OCI-LY3 (cell line): ENCODE results near the gene PCDHB9.
"Not testable (repeated sequence)": the region's sequence is repeated elsewhere in the genome, so short reads cannot be mapped to it uniquely, and the experiment has no call there.

Source experiments
- H2AFZ ChIP-seq: fragments of 200-600, 300-600 bp; shearing (Covaris generic); 2 replicates; pipeline ENCODE4 v1.6.0; 2014; ENCODE audit warnings: antibody characterized with exemption, low read depth, low read length
- H3K27ac ChIP-seq: fragments of 200-600, 300-600 bp; sonication (generic); 2 replicates; pipeline ENCODE4 v1.5.1; 2014; ENCODE audit warnings: mild to moderate bottlenecking, low read length, moderate library complexity, mixed read lengths
- H3K27me3 ChIP-seq: fragments of 200-600, 300-600 bp; sonication (generic); 2 replicates; pipeline ENCODE4 v1.6.1; 2014; ENCODE audit warnings: low read depth, low read length, mixed read lengths
- H3K36me3 ChIP-seq: fragments of 200-600, 300-600 bp; sonication (generic); replicated peaks from 2 replicates; pipeline ENCODE3; 2014; ENCODE audit warnings: low read depth, low read length, mixed read lengths
- H3K4me1 ChIP-seq: fragments of 300-600, 200-600 bp; sonication (generic); 2 replicates; pipeline ENCODE4 v1.6.1; 2014; ENCODE audit warnings: low read length, mixed read lengths
- H3K4me2 ChIP-seq: fragments of 200-600, 300-600 bp; sonication (generic); 2 replicates; pipeline ENCODE4 v1.6.1; 2014; ENCODE audit warnings: low read length, mixed read lengths
- H3K4me3 ChIP-seq: fragments of 300-600, 200-600 bp; sonication (generic); 2 replicates; pipeline ENCODE4 v1.5.1; 2014; ENCODE audit warnings: antibody characterized with exemption, mild to moderate bottlenecking, low read length, moderate library complexity
- H3K79me2 ChIP-seq: fragments of 300-600, 200-600 bp; shearing (Covaris generic); 2 replicates; pipeline ENCODE4 v1.6.1; 2014; ENCODE audit warnings: mild to moderate bottlenecking, low read length, mixed read lengths
- H3K9ac ChIP-seq: fragments of 300-600, 200-600 bp; shearing (Covaris generic); 2 replicates; pipeline ENCODE4 v1.6.0; 2014; ENCODE audit warnings: mild to moderate bottlenecking, low read length, moderate library complexity
- H3K9me3 ChIP-seq: fragments of 200-600, 300-600 bp; shearing (Covaris generic); 2 replicates; pipeline ENCODE4 v1.6.1; 2014; ENCODE audit warnings: low read length, mixed read lengths; ENCODE audit not compliant: insufficient read depth
- H4K20me1 ChIP-seq: fragments of 200-600, 300-600 bp; sonication (generic); 2 replicates; pipeline ENCODE4 v1.6.1; 2016; ENCODE audit warnings: low read length, mixed read lengths; ENCODE audit not compliant: insufficient read depth
- EZH2phosphoT487 ChIP-seq: fragments of 200-600 bp; shearing (Covaris generic); IDR thresholded peaks from 2 replicates; pipeline ENCODE4 v1.6.1; 2018; ENCODE audit warnings: antibody characterized with exemption, mixed run types, low read depth
- TF ChIP-seq, protein P1 (sequence below): fragments of 200-600, 300-600 bp; sonication (generic); IDR thresholded peaks from 2 replicates; pipeline ENCODE4 v1.5.1; 2014; ENCODE audit warnings: antibody characterized with exemption, low read length, low read depth

PCDHB9 gene

DNA sequence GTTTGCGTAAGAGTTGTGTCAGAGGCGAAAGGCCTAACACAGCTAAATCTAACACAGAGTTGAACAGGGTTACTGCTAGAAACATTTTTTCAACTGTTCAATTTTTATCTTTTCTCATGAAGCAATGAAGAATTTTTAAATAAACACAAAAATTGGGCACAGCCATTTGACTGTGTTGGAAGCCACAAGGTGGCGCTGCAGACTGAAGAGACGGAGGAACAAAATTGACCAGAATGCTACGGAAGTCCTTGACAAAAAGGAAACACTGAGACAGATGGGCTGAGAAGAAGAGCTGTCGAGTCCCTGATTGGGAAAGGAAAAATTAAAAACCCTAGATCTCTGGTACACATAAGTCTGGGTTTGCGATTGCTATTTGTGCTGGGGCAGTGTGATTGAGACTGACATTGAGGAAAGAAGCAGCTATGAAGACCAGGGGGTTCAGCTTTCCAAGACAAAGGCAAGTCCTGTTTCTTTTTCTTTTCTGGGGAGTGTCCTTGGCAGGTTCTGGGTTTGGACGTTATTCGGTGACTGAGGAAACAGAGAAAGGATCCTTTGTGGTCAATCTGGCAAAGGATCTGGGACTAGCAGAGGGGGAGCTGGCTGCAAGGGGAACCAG, at the start of gene PCDHB9:
TSS of gene PCDHB9 (plus strand) at position 265 of the 616 bp plus-strand sequence. CDS start at position 423, 158 bp downstream.
- no peaks in the 10 kb centered on the region for H3K9me3 ChIP-seq
- H4K20me1 ChIP-seq: no peaks in the 10 kb centered on the region
- peak within 1 kb of the TSS; percentile 52; the same call in 1 of the 2 replicates for H3K4me3 ChIP-seq
- H3K27me3 ChIP-seq: no peaks in the 10 kb centered on the region
- no peaks in the 10 kb centered on the region for H3K4me1 ChIP-seq
- H3K4me2 ChIP-seq: 0 out of 2 replicates have a peak within 1 kb of the TSS, but pooled peaks have one; percentile 27
- no peak for TF ChIP-seq EZH2phosphoT487
- TF ChIP-seq, protein P1, sequence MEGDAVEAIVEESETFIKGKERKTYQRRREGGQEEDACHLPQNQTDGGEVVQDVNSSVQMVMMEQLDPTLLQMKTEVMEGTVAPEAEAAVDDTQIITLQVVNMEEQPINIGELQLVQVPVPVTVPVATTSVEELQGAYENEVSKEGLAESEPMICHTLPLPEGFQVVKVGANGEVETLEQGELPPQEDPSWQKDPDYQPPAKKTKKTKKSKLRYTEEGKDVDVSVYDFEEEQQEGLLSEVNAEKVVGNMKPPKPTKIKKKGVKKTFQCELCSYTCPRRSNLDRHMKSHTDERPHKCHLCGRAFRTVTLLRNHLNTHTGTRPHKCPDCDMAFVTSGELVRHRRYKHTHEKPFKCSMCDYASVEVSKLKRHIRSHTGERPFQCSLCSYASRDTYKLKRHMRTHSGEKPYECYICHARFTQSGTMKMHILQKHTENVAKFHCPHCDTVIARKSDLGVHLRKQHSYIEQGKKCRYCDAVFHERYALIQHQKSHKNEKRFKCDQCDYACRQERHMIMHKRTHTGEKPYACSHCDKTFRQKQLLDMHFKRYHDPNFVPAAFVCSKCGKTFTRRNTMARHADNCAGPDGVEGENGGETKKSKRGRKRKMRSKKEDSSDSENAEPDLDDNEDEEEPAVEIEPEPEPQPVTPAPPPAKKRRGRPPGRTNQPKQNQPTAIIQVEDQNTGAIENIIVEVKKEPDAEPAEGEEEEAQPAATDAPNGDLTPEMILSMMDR: peak; percentile 58
- H3K79me2 ChIP-seq: no peaks in the 10 kb centered on the region
- peak within 1 kb of the TSS; percentile 77; the same call in 1 of the 2 replicates for H2AFZ ChIP-seq
- H3K9ac ChIP-seq: no peak within 1 kb of the TSS
- H3K36me3 ChIP-seq: no peaks in the 10 kb centered on the region
- H3K27ac ChIP-seq: no peak within 1 kb of the TSS

DNA sequence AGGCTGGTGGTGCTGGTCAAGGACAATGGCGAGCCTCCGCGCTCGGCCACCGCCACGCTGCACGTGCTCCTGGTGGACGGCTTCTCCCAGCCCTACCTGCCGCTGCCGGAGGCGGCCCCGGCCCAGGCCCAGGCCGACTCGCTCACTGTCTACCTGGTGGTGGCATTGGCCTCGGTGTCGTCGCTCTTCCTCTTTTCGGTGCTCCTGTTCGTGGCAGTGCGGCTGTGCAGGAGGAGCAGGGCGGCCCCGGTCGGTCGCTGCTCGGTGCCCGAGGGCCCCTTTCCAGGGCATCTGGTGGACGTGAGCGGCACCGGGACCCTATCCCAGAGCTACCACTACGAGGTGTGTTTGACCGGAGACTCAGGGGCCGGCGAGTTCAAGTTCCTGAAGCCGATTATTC, 49.6 kb upstream of the PCDHB9 start:
- not testable (repeated sequence) for H2AFZ ChIP-seq, H3K27ac ChIP-seq, H3K4me3 ChIP-seq, H3K27me3 ChIP-seq, H3K9me3 ChIP-seq, H4K20me1 ChIP-seq, H3K4me2 ChIP-seq, H3K4me1 ChIP-seq, H3K79me2 ChIP-seq, H3K36me3 ChIP-seq, H3K9ac ChIP-seq

DNA sequence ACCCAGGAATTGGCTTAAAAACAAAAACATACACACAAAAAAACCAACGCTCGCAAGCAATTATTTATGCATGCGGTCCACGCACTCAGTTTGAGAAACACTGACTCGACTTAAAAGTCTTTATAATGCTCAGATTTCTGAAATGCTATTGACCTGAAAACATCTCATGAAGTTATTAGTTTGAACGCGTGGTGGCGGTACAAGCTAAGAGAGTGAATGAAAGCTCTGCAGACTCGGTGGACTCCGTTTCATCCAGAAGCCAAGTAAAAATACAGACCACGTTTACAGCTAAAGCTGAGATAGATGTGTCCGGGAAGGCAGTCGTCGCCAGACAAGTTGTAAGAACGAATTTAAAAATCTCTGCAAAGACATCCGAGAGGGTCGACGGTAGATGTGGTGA, 37.1 kb upstream of the PCDHB9 start, which contains the start of gene PCDHB6:
TSS of gene PCDHB6 (plus strand) at position 246 of the 400 bp plus-strand sequence. CDS start 201 bp downstream, outside the sequence.
- Histone ChIP-seq H3K27ac (no peak within 1 kb of the TSS), H3K4me2 (no peak within 1 kb of the TSS), H3K36me3 (no peaks in the 10 kb centered on the region), H2AFZ (no peak within 1 kb of the TSS), H3K27me3 (no peaks in the 10 kb centered on the region), H3K4me3 (no peak within 1 kb of the TSS), H3K9ac (no peak within 1 kb of the TSS), H3K79me2 (no peaks in the 10 kb centered on the region), H4K20me1 (no peaks in the 10 kb centered on the region), H3K4me1 (no peaks in the 10 kb centered on the region), H3K9me3 (no peaks in the 10 kb centered on the region)
- TF ChIP-seq, protein P1: no peak

DNA sequence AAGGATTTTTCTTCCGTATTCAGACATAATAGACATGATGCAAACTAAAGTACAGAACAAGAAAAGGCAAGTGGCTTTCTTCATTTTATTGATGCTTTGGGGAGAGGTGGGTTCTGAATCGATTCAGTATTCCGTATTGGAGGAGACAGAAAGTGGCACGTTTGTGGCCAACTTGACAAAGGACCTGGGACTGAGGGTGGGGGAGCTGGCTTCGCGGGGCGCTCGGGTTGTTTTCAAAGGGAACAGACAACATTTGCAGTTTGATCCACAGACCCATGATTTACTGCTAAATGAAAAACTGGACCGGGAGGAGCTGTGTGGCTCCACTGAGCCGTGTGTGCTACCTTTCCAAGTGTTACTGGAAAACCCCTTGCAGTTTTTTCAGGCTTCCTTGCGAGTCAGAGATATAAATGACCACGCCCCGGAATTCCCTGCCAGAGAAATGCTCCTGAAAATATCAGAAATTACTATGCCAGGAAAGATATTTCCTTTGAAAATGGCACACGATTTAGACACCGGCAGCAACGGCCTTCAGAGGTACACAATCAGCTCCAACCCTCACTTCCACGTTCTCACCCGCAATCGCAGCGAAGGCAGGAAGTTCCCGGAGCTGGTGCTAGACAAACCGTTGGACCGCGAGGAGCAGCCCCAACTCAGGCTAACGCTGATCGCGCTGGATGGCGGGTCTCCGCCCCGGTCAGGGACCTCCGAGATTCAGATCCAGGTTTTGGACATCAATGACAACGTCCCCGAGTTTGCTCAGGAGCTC, 36.6 kb upstream of the PCDHB9 start:
- TF ChIP-seq, protein P1: no peak
- no peak for TF ChIP-seq EZH2phosphoT487
- no peak overlapping the region for H2AFZ ChIP-seq
- no peak overlapping the region for H3K9ac ChIP-seq
- H3K9me3 ChIP-seq: no peaks in the 10 kb centered on the region
- H3K4me3 ChIP-seq: no peak overlapping the region
- H4K20me1 ChIP-seq: no peaks in the 10 kb centered on the region
- no peaks in the 10 kb centered on the region for H3K27me3 ChIP-seq
- no peaks in the 10 kb centered on the region for H3K4me1 ChIP-seq
- no peaks in the 10 kb centered on the region for H3K79me2 ChIP-seq
- H3K4me2 ChIP-seq: no peak overlapping the region
- no peaks in the 10 kb centered on the region for H3K36me3 ChIP-seq
- H3K27ac ChIP-seq: no peak overlapping the region
